ENCODE results near the gene CRIM1.

The CRIM1 gene

DNA sequence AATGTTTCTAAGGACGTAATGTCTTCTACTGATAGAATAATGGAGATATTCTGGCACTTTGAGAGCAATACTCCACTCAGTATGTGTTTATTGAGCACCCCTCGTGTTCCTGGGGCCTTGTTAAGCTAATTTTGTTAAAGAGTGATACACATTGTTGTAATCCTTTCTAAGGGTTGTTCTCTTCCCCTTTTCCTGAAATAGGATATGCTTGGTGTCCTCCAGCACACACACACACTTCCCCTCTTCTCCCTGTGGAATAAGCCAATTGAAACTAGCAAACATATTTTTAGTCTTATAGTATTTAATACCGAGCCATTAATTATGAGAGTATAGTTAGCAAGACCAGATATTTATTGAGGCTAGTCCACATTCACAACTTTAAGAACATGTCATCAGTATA is 114.1 kb downstream of the CRIM1 start:
- peaks cover 51% of the 10 kb centered on the region for H3K36me3 ChIP-seq (ENCODE audit: control insufficient read depth, insufficient read depth, low read length)
- no peaks in the 10 kb centered on the region for H3K27me3 ChIP-seq (ENCODE audit: control insufficient read depth, insufficient read depth, low read length)
- H3K9ac ChIP-seq (ENCODE audit: low read depth, low read length): no peak overlapping the region
- peaks cover 5% of the 10 kb centered on the region; the same call in 1 of the 2 replicates for H3K9me3 ChIP-seq (ENCODE audit: control insufficient read depth, insufficient read depth, low read length)
- no peak overlapping the region for H3K27ac ChIP-seq (ENCODE audit: low read depth, low read length)
- no peak overlapping the region for H3K4me3 ChIP-seq (ENCODE audit: low read depth, low read length)
- H3K4me1 ChIP-seq (ENCODE audit: control insufficient read depth, insufficient read depth, low read length): peaks cover 13% of the 10 kb centered on the region

GRCh38 chr2:36473230-36473629 is 117.7 kb downstream of the CRIM1 start:
- H3K4me3 ChIP-seq (ENCODE audit: low read depth, low read length): no peak overlapping the region
- H3K27me3 ChIP-seq (ENCODE audit: control insufficient read depth, insufficient read depth, low read length): no peaks in the 10 kb centered on the region
- H3K9ac ChIP-seq (ENCODE audit: low read depth, low read length): no peak overlapping the region
- peaks cover 13% of the 10 kb centered on the region for H3K4me1 ChIP-seq (ENCODE audit: control insufficient read depth, insufficient read depth, low read length)
- no peak overlapping the region for H3K27ac ChIP-seq (ENCODE audit: low read depth, low read length)
- H3K36me3 ChIP-seq (ENCODE audit: control insufficient read depth, insufficient read depth, low read length): peaks cover 40% of the 10 kb centered on the region
- peaks cover 15% of the 10 kb centered on the region; the same call in 1 of the 2 replicates for H3K9me3 ChIP-seq (ENCODE audit: control insufficient read depth, insufficient read depth, low read length)

DNA sequence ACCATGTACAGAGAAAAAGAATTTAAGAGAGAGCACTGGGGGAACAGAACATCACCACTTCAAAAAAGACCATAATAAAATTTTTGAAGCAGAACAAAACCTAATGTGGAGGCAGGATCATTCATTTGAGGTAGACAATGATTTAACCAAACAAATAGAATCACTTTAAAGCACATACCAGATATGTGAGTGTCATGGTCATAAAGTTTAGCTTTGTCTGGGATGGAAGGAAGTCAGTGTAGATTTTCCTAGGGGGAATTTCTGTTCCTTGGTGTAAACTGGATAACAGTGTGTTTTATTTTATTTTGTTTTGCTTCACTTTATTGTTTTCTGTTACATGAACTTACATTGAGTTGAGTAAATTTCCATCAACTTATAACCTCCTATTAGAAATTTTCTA is 120.8 kb downstream of the CRIM1 start:
- Histone ChIP-seq H3K4me3 (ENCODE audit: low read depth, low read length) (no peak overlapping the region), H3K9ac (ENCODE audit: low read depth, low read length) (no peak overlapping the region), H3K27ac (ENCODE audit: low read depth, low read length) (no peak overlapping the region), H3K9me3 (ENCODE audit: control insufficient read depth, insufficient read depth, low read length) (peaks cover 15% of the 10 kb centered on the region; the same call in 1 of the 2 replicates), H3K27me3 (ENCODE audit: control insufficient read depth, insufficient read depth, low read length) (no peaks in the 10 kb centered on the region), H3K4me1 (ENCODE audit: control insufficient read depth, insufficient read depth, low read length) (peaks cover 12% of the 10 kb centered on the region; the same call in 1 of the 2 replicates), H3K36me3 (ENCODE audit: control insufficient read depth, insufficient read depth, low read length) (peaks cover 59% of the 10 kb centered on the region)

- peaks cover 12% of the 10 kb centered on the region; the same call in 1 of the 2 replicates for H3K4me1 ChIP-seq (ENCODE audit: control insufficient read depth, insufficient read depth, low read length)
- H3K27me3 ChIP-seq (ENCODE audit: control insufficient read depth, insufficient read depth, low read length): no peaks in the 10 kb centered on the region
- no peak overlapping the region for H3K9ac ChIP-seq (ENCODE audit: low read depth, low read length)
- peaks cover 61% of the 10 kb centered on the region for H3K36me3 ChIP-seq (ENCODE audit: control insufficient read depth, insufficient read depth, low read length)
- H3K9me3 ChIP-seq (ENCODE audit: control insufficient read depth, insufficient read depth, low read length): peaks cover 15% of the 10 kb centered on the region; the same call in 1 of the 2 replicates
- H3K4me3 ChIP-seq (ENCODE audit: low read depth, low read length): no peak overlapping the region
- no peak overlapping the region for H3K27ac ChIP-seq (ENCODE audit: low read depth, low read length)
Measured at GRCh38 chr2:36477315-36477714, 121.7 kb downstream of the CRIM1 start.

- peaks cover 61% of the 10 kb centered on the region for H3K36me3 ChIP-seq (ENCODE audit: control insufficient read depth, insufficient read depth, low read length)
- H3K27ac ChIP-seq (ENCODE audit: low read depth, low read length): no peak overlapping the region
- H3K4me3 ChIP-seq (ENCODE audit: low read depth, low read length): no peak overlapping the region
- peaks cover 12% of the 10 kb centered on the region; the same call in 1 of the 2 replicates for H3K4me1 ChIP-seq (ENCODE audit: control insufficient read depth, insufficient read depth, low read length)
- no peak overlapping the region for H3K9ac ChIP-seq (ENCODE audit: low read depth, low read length)
- peaks cover 15% of the 10 kb centered on the region; the same call in 1 of the 2 replicates for H3K9me3 ChIP-seq (ENCODE audit: control insufficient read depth, insufficient read depth, low read length)
- H3K27me3 ChIP-seq (ENCODE audit: control insufficient read depth, insufficient read depth, low read length): no peaks in the 10 kb centered on the region
Measured at GRCh38 chr2:36477746-36478145, 122.2 kb downstream of the CRIM1 start.

- H3K9ac ChIP-seq (ENCODE audit: low read depth, low read length): no peak overlapping the region
- H3K9me3 ChIP-seq (ENCODE audit: control insufficient read depth, insufficient read depth, low read length): peaks cover 15% of the 10 kb centered on the region; the same call in 1 of the 2 replicates
- H3K36me3 ChIP-seq (ENCODE audit: control insufficient read depth, insufficient read depth, low read length): peaks cover 62% of the 10 kb centered on the region
- H3K4me3 ChIP-seq (ENCODE audit: low read depth, low read length): no peak overlapping the region
- peaks cover 12% of the 10 kb centered on the region; the same call in 1 of the 2 replicates for H3K4me1 ChIP-seq (ENCODE audit: control insufficient read depth, insufficient read depth, low read length)
- no peaks in the 10 kb centered on the region for H3K27me3 ChIP-seq (ENCODE audit: control insufficient read depth, insufficient read depth, low read length)
- no peak overlapping the region for H3K27ac ChIP-seq (ENCODE audit: low read depth, low read length)
Measured at GRCh38 chr2:36478332-36478738, 122.8 kb downstream of the CRIM1 start.

DNA sequence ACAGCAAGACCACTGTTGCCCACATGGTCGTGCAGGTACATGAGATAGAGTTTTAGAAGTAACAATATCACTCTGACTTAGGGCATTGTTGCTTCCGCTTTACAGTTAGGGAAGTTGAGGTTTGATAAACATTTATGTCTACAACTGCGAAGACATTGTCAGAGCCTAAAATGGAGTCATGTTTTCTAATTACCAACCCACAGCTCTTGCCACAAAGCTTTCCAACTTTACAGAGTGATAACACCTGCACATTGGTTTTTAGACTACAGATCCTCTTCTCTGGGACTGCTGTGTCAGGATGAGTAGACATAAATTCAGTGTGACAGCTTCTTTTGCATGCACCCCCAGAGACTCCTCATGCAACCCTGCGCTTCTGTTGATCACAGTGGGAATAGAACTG is 123.4 kb downstream of the CRIM1 start:
- no peaks in the 10 kb centered on the region for H3K27me3 ChIP-seq (ENCODE audit: control insufficient read depth, insufficient read depth, low read length)
- H3K4me1 ChIP-seq (ENCODE audit: control insufficient read depth, insufficient read depth, low read length): peaks cover 12% of the 10 kb centered on the region; the same call in 1 of the 2 replicates
- H3K36me3 ChIP-seq (ENCODE audit: control insufficient read depth, insufficient read depth, low read length): peaks cover 67% of the 10 kb centered on the region
- H3K9me3 ChIP-seq (ENCODE audit: control insufficient read depth, insufficient read depth, low read length): peaks cover 15% of the 10 kb centered on the region; the same call in 1 of the 2 replicates
- H3K4me3 ChIP-seq (ENCODE audit: low read depth, low read length): no peak overlapping the region
- H3K27ac ChIP-seq (ENCODE audit: low read depth, low read length): no peak overlapping the region
- H3K9ac ChIP-seq (ENCODE audit: low read depth, low read length): no peak overlapping the region

DNA sequence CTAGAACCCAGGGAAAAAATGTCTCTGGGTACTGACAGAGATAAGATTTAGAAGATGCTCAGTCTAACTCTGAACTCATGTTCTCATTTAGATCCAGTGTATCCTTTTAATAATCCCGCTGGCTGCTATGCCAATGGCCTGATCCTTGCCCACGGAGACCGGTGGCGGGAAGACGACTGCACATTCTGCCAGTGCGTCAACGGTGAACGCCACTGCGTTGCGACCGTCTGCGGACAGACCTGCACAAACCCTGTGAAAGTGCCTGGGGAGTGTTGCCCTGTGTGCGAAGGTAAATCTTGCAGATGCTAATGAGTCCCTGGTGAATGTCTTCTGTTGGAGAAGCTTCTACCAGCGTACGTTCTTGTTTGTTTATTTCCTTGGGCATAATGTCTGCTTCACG is 123.8 kb downstream of the CRIM1 start:
- peaks cover 12% of the 10 kb centered on the region; the same call in 1 of the 2 replicates for H3K4me1 ChIP-seq (ENCODE audit: control insufficient read depth, insufficient read depth, low read length)
- H3K9ac ChIP-seq (ENCODE audit: low read depth, low read length): no peak overlapping the region
- H3K9me3 ChIP-seq (ENCODE audit: control insufficient read depth, insufficient read depth, low read length): peaks cover 12% of the 10 kb centered on the region; the same call in 1 of the 2 replicates
- no peak overlapping the region for H3K4me3 ChIP-seq (ENCODE audit: low read depth, low read length)
- no peak overlapping the region for H3K27ac ChIP-seq (ENCODE audit: low read depth, low read length)
- H3K27me3 ChIP-seq (ENCODE audit: control insufficient read depth, insufficient read depth, low read length): no peaks in the 10 kb centered on the region
- H3K36me3 ChIP-seq (ENCODE audit: control insufficient read depth, insufficient read depth, low read length): peaks cover 67% of the 10 kb centered on the region

GRCh38 chr2:36480028-36480427 is 124.5 kb downstream of the CRIM1 start:
- Histone ChIP-seq H3K4me1 (ENCODE audit: control insufficient read depth, insufficient read depth, low read length) (peaks cover 12% of the 10 kb centered on the region; the same call in 1 of the 2 replicates), H3K9me3 (ENCODE audit: control insufficient read depth, insufficient read depth, low read length) (peaks cover 7% of the 10 kb centered on the region; the same call in 1 of the 2 replicates), H3K4me3 (ENCODE audit: low read depth, low read length) (no peak overlapping the region), H3K9ac (ENCODE audit: low read depth, low read length) (no peak overlapping the region), H3K27me3 (ENCODE audit: control insufficient read depth, insufficient read depth, low read length) (no peaks in the 10 kb centered on the region), H3K36me3 (ENCODE audit: control insufficient read depth, insufficient read depth, low read length) (peaks cover 67% of the 10 kb centered on the region), H3K27ac (ENCODE audit: low read depth, low read length) (no peak overlapping the region)

DNA sequence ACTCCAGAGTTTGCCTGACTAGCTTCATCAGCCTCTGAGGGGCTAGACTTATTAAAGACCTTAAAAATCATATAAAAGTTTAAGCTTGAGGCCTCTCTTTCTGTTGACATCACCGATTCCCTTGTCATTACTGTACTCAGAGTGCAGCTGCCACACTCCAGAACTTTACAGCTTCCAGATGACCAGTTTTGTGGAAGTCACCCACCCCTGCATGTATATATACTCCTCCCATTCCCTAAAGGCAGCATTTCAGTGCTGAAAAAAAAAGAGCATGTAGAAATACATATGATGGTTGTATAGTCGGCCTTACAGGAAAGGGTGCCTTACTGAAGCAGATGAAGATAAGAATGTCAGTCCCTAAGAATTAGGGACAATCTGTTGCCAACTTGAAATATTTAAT is 125.1 kb downstream of the CRIM1 start:
- Histone ChIP-seq H3K27me3 (ENCODE audit: control insufficient read depth, insufficient read depth, low read length) (no peaks in the 10 kb centered on the region), H3K9me3 (ENCODE audit: control insufficient read depth, insufficient read depth, low read length) (peaks cover 1% of the 10 kb centered on the region; the same call in 1 of the 2 replicates), H3K4me3 (ENCODE audit: low read depth, low read length) (no peak overlapping the region), H3K36me3 (ENCODE audit: control insufficient read depth, insufficient read depth, low read length) (peaks cover 67% of the 10 kb centered on the region), H3K27ac (ENCODE audit: low read depth, low read length) (no peak overlapping the region), H3K4me1 (ENCODE audit: control insufficient read depth, insufficient read depth, low read length) (peaks cover 12% of the 10 kb centered on the region; the same call in 1 of the 2 replicates), H3K9ac (ENCODE audit: low read depth, low read length) (no peak overlapping the region)

DNA sequence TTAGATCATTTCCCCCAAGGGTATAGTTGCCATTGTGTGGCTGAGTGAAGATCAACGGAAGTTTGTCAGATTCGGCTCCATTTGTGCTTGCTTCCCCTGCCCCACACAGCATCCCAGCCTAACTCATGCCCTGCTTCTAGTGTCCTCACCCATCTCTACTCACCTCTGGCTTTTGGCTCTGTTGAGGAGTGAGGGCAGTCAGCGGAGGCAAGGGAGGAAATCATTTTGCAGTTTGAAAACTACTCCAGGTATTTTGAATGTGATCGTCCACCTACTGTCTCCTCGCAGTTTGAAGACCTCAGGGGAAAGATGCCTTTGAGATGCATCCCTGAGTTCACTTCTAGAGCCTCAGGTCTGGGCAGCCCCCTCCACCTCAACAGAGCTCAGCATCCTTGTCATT is 126.1 kb downstream of the CRIM1 start:
- Histone ChIP-seq H3K4me3 (ENCODE audit: low read depth, low read length) (no peak overlapping the region), H3K27ac (ENCODE audit: low read depth, low read length) (no peak overlapping the region), H3K27me3 (ENCODE audit: control insufficient read depth, insufficient read depth, low read length) (no peaks in the 10 kb centered on the region), H3K9ac (ENCODE audit: low read depth, low read length) (no peak overlapping the region), H3K9me3 (ENCODE audit: control insufficient read depth, insufficient read depth, low read length) (no peaks in the 10 kb centered on the region), H3K36me3 (ENCODE audit: control insufficient read depth, insufficient read depth, low read length) (peaks cover 64% of the 10 kb centered on the region), H3K4me1 (ENCODE audit: control insufficient read depth, insufficient read depth, low read length) (peaks cover 21% of the 10 kb centered on the region)

All from HUES48 (cell line).